CD8-positive, alpha-beta memory T cell (primary cell): ENCODE results near the gene OR10G6. TPM values are rescaled to one million over a fixed set of nuclear protein-coding genes. Genes with fewer than 3 reads are reported as not detected.
"Not testable (repeated sequence)": the region's sequence is repeated elsewhere in the genome, so short reads cannot be mapped to it uniquely, and the experiment has no call there.

Experiments used
- CTCF ChIA-PET: fragments of 350-600 bp; sonication (Branson Sonifier 250); formaldehyde crosslinking; loops from one replicate; lab custom pipeline; 2021; ENCODE audit warnings: antibody characterized with exemption; lab: Charles Lee
- POLR2A ChIA-PET: fragments of 350-600 bp; sonication (Branson Sonifier 250); formaldehyde crosslinking; loops from one replicate; lab custom pipeline; 2021; ENCODE audit warnings: antibody characterized with exemption; lab: Charles Lee
- DNase-seq, 5 donors: peaks; one replicate each; pipeline versions ENCODE4 v3.0.0 to v3.0.0-alpha.2; 2020 to 2022; ENCODE audit warnings: mixed read lengths in 1 of 5
- H3K27ac ChIP-seq: one replicate; pipeline ENCODE4 v1.7.0; 2013; ENCODE audit warnings: low read depth, mild to moderate bottlenecking, low read length, moderate library complexity
- H3K27me3 ChIP-seq: 2 replicates; pipeline ENCODE4 v1.7.0; 2013; ENCODE audit warnings: low read length, mild to moderate bottlenecking; ENCODE audit not compliant: insufficient read depth, poor library complexity, severe bottlenecking
- H3K36me3 ChIP-seq: 2 replicates; pipeline ENCODE4 v1.7.0; 2013; ENCODE audit warnings: mild to moderate bottlenecking, low read length, moderate library complexity; ENCODE audit not compliant: insufficient read depth
- H3K4me1 ChIP-seq: 2 replicates; pipeline ENCODE4 v1.7.0; 2013; ENCODE audit warnings: mild to moderate bottlenecking, low read length, moderate library complexity; ENCODE audit not compliant: insufficient read depth
- H3K4me3 ChIP-seq: 2 replicates; pipeline ENCODE4 v1.7.0; 2013; ENCODE audit warnings: mild to moderate bottlenecking, low read length
- H3K9me3 ChIP-seq: 2 replicates; pipeline ENCODE4 v1.7.0; 2013; ENCODE audit warnings: mild to moderate bottlenecking, low read length
- H3K27ac Mint-ChIP-seq, 8 donors: one replicate each; pipeline ENCODE4 v1.8.0; 2020 to 2021; ENCODE audit warnings: mixed read lengths in 8 of 8, mild to moderate bottlenecking in 6 of 8, inconsistent platforms in 3 of 8, moderate library complexity in 3 of 8
- H3K27me3 Mint-ChIP-seq, 2 donors: one replicate each; pipeline ENCODE4 v1.8.0; 2020 to 2021; ENCODE audit warnings: mixed read lengths in 2 of 2, mild to moderate bottlenecking in 1 of 2, moderate library complexity in 1 of 2
- H3K36me3 Mint-ChIP-seq, 3 donors: one replicate each; pipeline ENCODE4 v1.8.0; 2020 to 2021; ENCODE audit warnings: mixed read lengths in 3 of 3, inconsistent platforms in 1 of 3, mild to moderate bottlenecking in 1 of 3
- H3K4me1 Mint-ChIP-seq, 3 donors: one replicate each; pipeline ENCODE4 v1.8.0; 2020 to 2021; ENCODE audit warnings: mixed read lengths in 3 of 3, inconsistent platforms in 1 of 3, mild to moderate bottlenecking in 1 of 3
- H3K4me3 Mint-ChIP-seq, 7 donors: one replicate each; pipeline ENCODE4 v1.8.0; 2020 to 2021; ENCODE audit warnings: mixed read lengths in 7 of 7, mild to moderate bottlenecking in 6 of 7, moderate library complexity in 4 of 7, inconsistent platforms in 2 of 7
- H3K9me3 Mint-ChIP-seq, 5 donors: one replicate each; pipeline ENCODE4 v1.8.0; 2020 to 2022; ENCODE audit warnings: mixed read lengths in 5 of 5, mild to moderate bottlenecking in 3 of 5, moderate library complexity in 2 of 5, inconsistent platforms in 1 of 5
- polyA plus RNA-seq: library from polyadenylated mRNA; unstranded; fragments of 300-500 nt; fragmentation: Illumina TruSeq; gene quantifications from one replicate; pipeline ENCODE4 v1.2.3, GENCODE V29; 2021
- total RNA-seq, 2 experiments: library from RNA; stranded (reverse); gene quantifications; one replicate each; pipeline ENCODE4 v1.2.3, GENCODE V29; 2021

The OR10G6 gene
- not detected for total RNA-seq
- not detected for polyA plus RNA-seq

GRCh38 chr11:123995119-123995518 lies at the start of gene OR10G6:
Gene OR10G6 (minus strand): TSS chr11:123995161. CDS start chr11:123995161, 0 bp downstream.
- no peaks in the 10 kb centered on the region for H3K9me3 ChIP-seq
- H3K4me3 Mint-ChIP-seq = no peak within 1 kb of the TSS
- no peak within 1 kb of the TSS for H3K4me3 ChIP-seq

GRCh38 chr11:124043420-124043819 lies 48.5 kb upstream of the OR10G6 start:
- Mint-ChIP-seq H3K27ac (no peak overlapping the region), H3K36me3 (no peaks in the 10 kb centered on the region), H3K27me3 (no peaks in the 10 kb centered on the region), H3K4me3 (no peak overlapping the region), H3K9me3 (peaks cover 0 to 1% (median 0%) of the 10 kb centered on the region in 5 donors), H3K4me1 (no peaks in the 10 kb centered on the region)
- no peaks in the 10 kb centered on the region for H3K36me3 ChIP-seq
- H3K4me1 ChIP-seq = no peaks in the 10 kb centered on the region
- no peak for DNase-seq
- H3K4me3 ChIP-seq = no peak overlapping the region
- POLR2A ChIA-PET = no interaction called here
- CTCF ChIA-PET = no interaction called here
- H3K27ac ChIP-seq = no peak overlapping the region
- no peaks in the 10 kb centered on the region for H3K27me3 ChIP-seq
- no peaks in the 10 kb centered on the region for H3K9me3 ChIP-seq

More at GRCh38 chr11:123995119-123995518, at the start of gene OR10G6:
- H3K27me3 ChIP-seq = no peaks in the 10 kb centered on the region
- H3K36me3 ChIP-seq = no peaks in the 10 kb centered on the region
- peaks cover 0 to under 1% of the 10 kb centered on the region in 2 donors for H3K27me3 Mint-ChIP-seq
- DNase-seq = no peak
- peaks cover 0 to 2% (median 0%) of the 10 kb centered on the region in 5 donors for H3K9me3 Mint-ChIP-seq
- no peaks in the 10 kb centered on the region for H3K4me1 ChIP-seq
- H3K27ac ChIP-seq = no peak within 1 kb of the TSS
- H3K36me3 Mint-ChIP-seq = no peaks in the 10 kb centered on the region
- ChIA-PET CTCF (no interaction called here), POLR2A (no interaction called here)
- peak within 1 kb of the TSS in 1 of 8 donors; percentile 12 for H3K27ac Mint-ChIP-seq
- no peaks in the 10 kb centered on the region for H3K4me1 Mint-ChIP-seq

- Histone ChIP-seq H3K4me1 (no peaks in the 10 kb centered on the region), H3K36me3 (no peaks in the 10 kb centered on the region), H3K9me3 (no peaks in the 10 kb centered on the region), H3K4me3 (no peak within 1 kb of the TSS), H3K27ac (no peak within 1 kb of the TSS), H3K27me3 (no peaks in the 10 kb centered on the region)
- Mint-ChIP-seq H3K27ac (no peak within 1 kb of the TSS), H3K36me3 (no peaks in the 10 kb centered on the region), H3K4me3 (no peak within 1 kb of the TSS), H3K27me3 (peaks cover 0 to 5% of the 10 kb centered on the region in 2 donors), H3K4me1 (no peaks in the 10 kb centered on the region), H3K9me3 (peaks cover 0 to 1% (median 0%) of the 10 kb centered on the region in 5 donors)
- no peak for DNase-seq
- POLR2A ChIA-PET = no interaction called here
- CTCF ChIA-PET = no interaction called here
Observed at GRCh38 chr11:124041254-124041653, 46.3 kb upstream of the OR10G6 start, which contains the start of gene OR10G7. Gene OR10G7 (minus strand): TSS chr11:124041325. CDS start chr11:124039001, 2,324 bp downstream.

GRCh38 chr11:124039557-124039956 lies 44.6 kb upstream of the OR10G6 start:
- Mint-ChIP-seq H3K4me1 (no peaks in the 10 kb centered on the region), H3K4me3 (no peak overlapping the region), H3K27ac (no peak overlapping the region), H3K27me3 (peaks cover 0 to 6% of the 10 kb centered on the region in 2 donors), H3K9me3 (peaks cover 0 to 1% (median 0%) of the 10 kb centered on the region in 5 donors), H3K36me3 (no peaks in the 10 kb centered on the region)
- Histone ChIP-seq H3K4me3 (no peak overlapping the region), H3K27me3 (no peaks in the 10 kb centered on the region), H3K4me1 (no peaks in the 10 kb centered on the region), H3K36me3 (no peaks in the 10 kb centered on the region), H3K27ac (no peak overlapping the region), H3K9me3 (no peaks in the 10 kb centered on the region)
- DNase-seq = no peak
- ChIA-PET CTCF (no interaction called here), POLR2A (no interaction called here)

- DNase-seq = no peak
- CTCF ChIA-PET = no interaction called here
- Histone ChIP-seq H3K9me3 (no peaks in the 10 kb centered on the region), H3K36me3 (no peaks in the 10 kb centered on the region), H3K27ac (no peak overlapping the region), H3K4me1 (no peaks in the 10 kb centered on the region), H3K4me3 (no peak overlapping the region), H3K27me3 (no peaks in the 10 kb centered on the region)
- Mint-ChIP-seq H3K4me1 (no peaks in the 10 kb centered on the region), H3K4me3 (no peak overlapping the region), H3K27me3 (peaks cover 0 to 6% of the 10 kb centered on the region in 2 donors), H3K9me3 (peaks cover 0 to 1% (median 0%) of the 10 kb centered on the region in 5 donors), H3K27ac (no peak overlapping the region), H3K36me3 (no peaks in the 10 kb centered on the region)
- POLR2A ChIA-PET = no interaction called here
Observed at GRCh38 chr11:124036666-124037065, 41.7 kb upstream of the OR10G6 start.

GRCh38 chr11:124026498-124026897 lies 31.5 kb upstream of the OR10G6 start, which contains the start of gene OR10G8:
Gene OR10G8 (plus strand): TSS chr11:124026798. CDS start chr11:124029623, 2,825 bp downstream.
- Histone ChIP-seq H3K36me3 (no peaks in the 10 kb centered on the region), H3K4me1 (no peaks in the 10 kb centered on the region), H3K27ac (no peak within 1 kb of the TSS), H3K4me3 (no peak within 1 kb of the TSS), H3K9me3 (no peaks in the 10 kb centered on the region), H3K27me3 (no peaks in the 10 kb centered on the region)
- H3K9me3 Mint-ChIP-seq = peaks cover 0 to 3% (median 0%) of the 10 kb centered on the region in 5 donors
- H3K4me1 Mint-ChIP-seq = no peaks in the 10 kb centered on the region
- ChIA-PET POLR2A (no interaction called here), CTCF (no interaction called here)
- DNase-seq = no peak
- H3K27me3 Mint-ChIP-seq = peaks cover 0 to 3% of the 10 kb centered on the region in 2 donors
- no peaks in the 10 kb centered on the region for H3K36me3 Mint-ChIP-seq
- no peak within 1 kb of the TSS for H3K27ac Mint-ChIP-seq
- no peak within 1 kb of the TSS for H3K4me3 Mint-ChIP-seq

- H3K4me3 ChIP-seq, CTCF ChIA-PET, H3K4me3 Mint-ChIP-seq, H3K9me3 ChIP-seq, H3K4me1 Mint-ChIP-seq, H3K27ac Mint-ChIP-seq, POLR2A ChIA-PET, H3K27me3 ChIP-seq, DNase-seq, H3K4me1 ChIP-seq, H3K36me3 Mint-ChIP-seq, H3K9me3 Mint-ChIP-seq, H3K36me3 ChIP-seq, H3K27ac ChIP-seq, H3K27me3 Mint-ChIP-seq: not testable (repeated sequence)
Observed at GRCh38 chr11:124015837-124016236, 20.9 kb upstream of the OR10G6 start.

GRCh38 chr11:124012697-124013096 lies 17.7 kb upstream of the OR10G6 start, which contains the start of gene OR10G4:
Gene OR10G4 (plus strand): TSS chr11:124012997. CDS start chr11:124015575, 2,578 bp downstream.
- Mint-ChIP-seq H3K27me3 (no peaks in the 10 kb centered on the region), H3K9me3 (peaks cover 0 to 2% (median 0%) of the 10 kb centered on the region in 5 donors), H3K4me1 (no peaks in the 10 kb centered on the region), H3K4me3 (no peak within 1 kb of the TSS), H3K27ac (no peak within 1 kb of the TSS), H3K36me3 (no peaks in the 10 kb centered on the region)
- Histone ChIP-seq H3K9me3 (no peaks in the 10 kb centered on the region), H3K4me3 (no peak within 1 kb of the TSS), H3K4me1 (no peaks in the 10 kb centered on the region), H3K36me3 (no peaks in the 10 kb centered on the region), H3K27ac (no peak within 1 kb of the TSS), H3K27me3 (no peaks in the 10 kb centered on the region)
- CTCF ChIA-PET = no interaction called here
- POLR2A ChIA-PET = no interaction called here
- DNase-seq = no peak
